GM10266 (cell line): Measurements from ENCODE around the gene CDC42BPB.

Source experiments
- DNase-seq: peaks from one replicate; pipeline ENCODE4 v3.0.0; 2012; ENCODE audit errors: extremely low spot score
- TF ChIP-seq, protein P1 (sequence below): IDR thresholded peaks from 2 replicates; pipeline ENCODE4 v1.5.1; 2012; ENCODE audit warnings: mild to moderate bottlenecking, low read depth; ENCODE audit not compliant: control insufficient read depth, insufficient read depth; ENCODE audit errors: missing control alignments

CDC42BPB gene

DNA sequence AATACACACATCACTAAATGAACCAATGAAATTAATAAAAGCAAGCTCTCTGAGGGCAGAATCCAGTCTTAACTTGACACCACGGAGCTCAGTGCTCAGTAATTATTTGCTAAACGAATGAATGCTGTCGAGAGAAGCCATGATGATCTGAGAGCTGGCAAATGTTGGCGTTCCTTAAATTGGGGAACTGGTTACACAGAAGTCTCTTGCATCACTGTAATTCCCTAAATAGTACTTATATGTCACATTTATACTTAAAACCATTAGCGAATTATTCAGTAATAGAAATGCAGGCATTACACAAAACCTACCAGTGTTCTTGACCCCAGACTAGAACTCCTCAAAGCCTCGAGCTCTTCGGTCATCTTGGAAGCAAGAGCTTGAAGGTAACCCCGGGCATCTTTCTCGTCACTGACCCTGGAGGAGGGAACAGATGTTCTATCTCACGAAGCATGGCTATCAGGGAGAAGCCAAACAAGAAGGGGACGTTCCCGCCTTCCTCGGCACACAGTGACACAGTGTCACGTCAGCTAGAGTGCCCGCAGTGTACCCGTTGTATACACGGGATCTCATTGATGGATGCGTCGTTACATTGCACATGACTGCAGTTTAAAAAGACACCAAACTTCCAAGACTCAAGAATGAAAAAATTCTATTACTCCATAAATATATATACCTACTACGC is 91.2 kb downstream of the CDC42BPB start:
- no peak for DNase-seq
- TF ChIP-seq, protein P1, sequence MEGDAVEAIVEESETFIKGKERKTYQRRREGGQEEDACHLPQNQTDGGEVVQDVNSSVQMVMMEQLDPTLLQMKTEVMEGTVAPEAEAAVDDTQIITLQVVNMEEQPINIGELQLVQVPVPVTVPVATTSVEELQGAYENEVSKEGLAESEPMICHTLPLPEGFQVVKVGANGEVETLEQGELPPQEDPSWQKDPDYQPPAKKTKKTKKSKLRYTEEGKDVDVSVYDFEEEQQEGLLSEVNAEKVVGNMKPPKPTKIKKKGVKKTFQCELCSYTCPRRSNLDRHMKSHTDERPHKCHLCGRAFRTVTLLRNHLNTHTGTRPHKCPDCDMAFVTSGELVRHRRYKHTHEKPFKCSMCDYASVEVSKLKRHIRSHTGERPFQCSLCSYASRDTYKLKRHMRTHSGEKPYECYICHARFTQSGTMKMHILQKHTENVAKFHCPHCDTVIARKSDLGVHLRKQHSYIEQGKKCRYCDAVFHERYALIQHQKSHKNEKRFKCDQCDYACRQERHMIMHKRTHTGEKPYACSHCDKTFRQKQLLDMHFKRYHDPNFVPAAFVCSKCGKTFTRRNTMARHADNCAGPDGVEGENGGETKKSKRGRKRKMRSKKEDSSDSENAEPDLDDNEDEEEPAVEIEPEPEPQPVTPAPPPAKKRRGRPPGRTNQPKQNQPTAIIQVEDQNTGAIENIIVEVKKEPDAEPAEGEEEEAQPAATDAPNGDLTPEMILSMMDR = no peak

GRCh38 chr14:102965282-102965681 is 92.1 kb downstream of the CDC42BPB start:
- DNase-seq = no peak
- TF ChIP-seq, protein P1 = no peak

DNA sequence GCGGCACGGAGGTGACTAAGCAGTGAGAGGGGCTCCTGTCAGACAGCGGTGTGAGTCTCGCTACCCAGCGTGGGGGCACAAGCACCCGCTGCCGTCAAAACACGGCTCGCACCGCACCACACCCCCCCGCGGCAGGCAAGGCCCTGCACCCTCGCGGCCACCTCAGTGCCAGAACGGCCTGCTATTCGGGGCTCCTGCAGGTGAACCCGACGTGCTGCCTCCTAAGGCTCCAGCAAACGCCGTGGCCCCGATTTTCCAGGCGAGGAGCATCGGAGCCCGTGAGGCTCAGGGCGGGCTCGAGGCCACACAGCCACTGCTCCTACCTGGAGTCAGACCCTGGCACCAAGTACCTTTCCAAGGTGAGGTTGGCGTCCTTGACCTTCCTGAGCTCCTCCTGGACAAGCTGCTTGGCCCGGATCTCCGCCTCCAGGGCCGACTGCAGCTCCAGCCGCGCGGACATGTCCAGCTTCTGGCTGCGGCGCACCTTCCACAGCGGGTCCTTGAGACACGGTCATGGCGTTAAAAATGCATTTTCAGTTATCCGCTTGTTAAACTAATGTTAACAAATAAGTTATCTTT is 93.1 kb downstream of the CDC42BPB start:
- TF ChIP-seq, protein P1 = no peak
- DNase-seq = no peak

DNA sequence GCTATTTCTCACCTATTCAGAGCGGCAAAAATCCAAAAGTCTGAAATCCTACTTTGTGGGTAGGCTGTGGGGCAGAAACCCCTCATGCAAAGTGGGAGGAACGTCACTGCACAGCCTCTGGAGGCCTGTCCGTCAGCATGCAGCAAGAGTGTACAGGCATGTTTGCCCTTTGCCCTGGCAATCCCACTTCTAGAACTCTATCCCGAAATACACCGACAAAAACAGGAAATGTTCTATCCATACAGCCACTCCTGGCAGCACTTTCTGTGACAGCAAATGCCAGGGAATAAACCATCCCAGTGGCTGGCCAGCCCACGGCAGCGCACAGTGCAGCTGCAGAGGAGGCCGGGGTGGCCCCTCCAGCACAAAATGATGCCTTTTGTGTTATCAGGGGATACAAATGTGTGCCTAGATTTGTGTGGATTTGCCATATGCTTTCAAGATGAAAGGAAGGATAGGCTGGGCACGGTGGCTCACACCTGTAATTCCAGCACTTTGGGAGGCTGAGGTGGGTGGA is 95.2 kb downstream of the CDC42BPB start:
- TF ChIP-seq, protein P1 = no peak
- DNase-seq = no peak

DNA sequence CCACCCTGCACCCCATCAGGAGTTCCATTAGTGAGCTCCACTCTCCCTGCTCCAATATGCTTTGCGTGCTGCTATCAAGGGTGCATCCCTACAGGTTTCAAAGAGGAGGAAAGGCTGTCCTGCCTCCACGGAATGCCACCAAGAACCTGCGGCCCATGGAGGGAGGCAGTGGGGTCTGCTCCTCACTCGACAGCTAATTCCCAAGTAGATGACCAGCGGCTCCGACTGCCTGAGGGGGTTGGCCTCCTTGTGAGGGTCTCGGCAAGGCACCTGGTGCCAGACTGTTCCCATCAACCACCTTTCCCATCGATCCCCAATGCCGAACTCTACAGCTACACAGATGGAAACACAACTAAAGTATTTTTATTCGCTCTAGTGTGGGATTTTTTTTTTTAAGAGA is 98.9 kb downstream of the CDC42BPB start:
- no peak for DNase-seq
- TF ChIP-seq, protein P1 = no peak

DNA sequence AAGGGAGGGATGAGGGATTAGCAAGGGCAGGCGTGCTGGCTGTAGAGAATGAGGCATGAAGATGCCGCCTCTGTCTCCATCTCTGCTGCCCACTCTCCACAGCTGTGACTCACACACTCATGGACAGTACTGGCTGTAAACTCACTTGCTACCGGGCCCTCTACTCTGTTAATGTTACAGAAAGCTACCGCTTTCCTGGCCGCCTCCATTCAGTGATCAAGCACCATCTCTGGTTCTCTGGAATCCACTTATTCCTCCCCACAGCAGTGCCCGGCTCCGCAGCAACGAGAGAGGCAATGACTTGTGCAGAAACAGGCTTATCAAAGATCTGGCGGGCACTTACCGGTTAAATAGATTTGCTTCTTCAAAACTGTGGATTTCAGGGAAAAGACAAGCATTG is 100.1 kb downstream of the CDC42BPB start:
- DNase-seq = no peak

More for the DNA sequence above, 100.1 kb downstream of the CDC42BPB start:
- TF ChIP-seq, protein P1 = no peak
